ENCODE measurements around the gene TSPAN31.

TSPAN31 gene

GRCh38 chr12:57741413-57741789 is 3.4 kb upstream of the TSPAN31 start:
- Histone ChIP-seq H3K4me3 (ENCODE audit: low read depth in 1 of 2, low read length in 1 of 2) (peak overlapping the region; percentile 61 to 72), H3K4me1 (ENCODE audit: control insufficient read depth in 1 of 2, insufficient read depth in 1 of 2, low read depth in 1 of 2, low read length in 1 of 2) (peaks cover 63 to 69% of the 10 kb centered on the region in 2 experiments), H3K27ac (peak overlapping the region; percentile 94)

GRCh38 chr12:57741844-57742738 is 2.7 kb upstream of the TSPAN31 start:
- H3K9me3 ChIP-seq = no peaks in the 10 kb centered on the region
- no peaks in the 10 kb centered on the region for H3K27me3 ChIP-seq
- peak overlapping the region; percentile 94 for H3K27ac ChIP-seq
- peaks cover 28% of the 10 kb centered on the region for H3K36me3 ChIP-seq
- peak; percentile 72 for TF ChIP-seq CTCF (IDR thresholded peaks at IDR 0.05)
- H3K4me3 ChIP-seq (ENCODE audit: low read depth in 1 of 2, low read length in 1 of 2) = peak overlapping the region; percentile 61 to 72
- H3K4me1 ChIP-seq (ENCODE audit: control insufficient read depth in 1 of 2, insufficient read depth in 1 of 2, low read depth in 1 of 2, low read length in 1 of 2) = peaks cover 63 to 69% of the 10 kb centered on the region in 2 experiments

More at GRCh38 chr12:57741413-57741789, 3.4 kb upstream of the TSPAN31 start:
- no peaks in the 10 kb centered on the region for H3K27me3 ChIP-seq
- TF ChIP-seq CTCF (IDR thresholded peaks at IDR 0.05) = no peak
- no peaks in the 10 kb centered on the region for H3K9me3 ChIP-seq
- peaks cover 35% of the 10 kb centered on the region for H3K36me3 ChIP-seq

- Histone ChIP-seq H3K4me1 (ENCODE audit: control insufficient read depth in 1 of 2, insufficient read depth in 1 of 2, low read depth in 1 of 2, low read length in 1 of 2) (peaks cover 63 to 69% of the 10 kb centered on the region in 2 experiments), H3K9me3 (no peaks in the 10 kb centered on the region), H3K36me3 (peaks cover 13% of the 10 kb centered on the region), H3K27me3 (no peaks in the 10 kb centered on the region), H3K4me3 (ENCODE audit: low read depth in 1 of 2, low read length in 1 of 2) (peak overlapping the region; percentile 59 to 69), H3K27ac (peak overlapping the region; percentile 94)
- no peak for TF ChIP-seq CTCF (IDR thresholded peaks at IDR 0.05)
Observed at GRCh38 chr12:57743769-57744168, 1.1 kb upstream of the TSPAN31 start.

GRCh38 chr12:57744194-57744776 is 554 bp upstream of the TSPAN31 start:
- Histone ChIP-seq H3K4me1 (ENCODE audit: control insufficient read depth in 1 of 2, insufficient read depth in 1 of 2, low read depth in 1 of 2, low read length in 1 of 2) (peaks cover 59 to 64% of the 10 kb centered on the region in 2 experiments), H3K27me3 (no peaks in the 10 kb centered on the region), H3K36me3 (peaks cover 9% of the 10 kb centered on the region), H3K9me3 (no peaks in the 10 kb centered on the region), H3K27ac (peak overlapping the region; percentile 94), H3K4me3 (ENCODE audit: low read depth in 1 of 2, low read length in 1 of 2) (peak overlapping the region; percentile 59 to 69)
- TF ChIP-seq CTCF (IDR thresholded peaks at IDR 0.05) = no peak

- peak overlapping the region; percentile 94 for H3K27ac ChIP-seq
- no peaks in the 10 kb centered on the region for H3K36me3 ChIP-seq
- H3K4me1 ChIP-seq (ENCODE audit: control insufficient read depth in 1 of 2, insufficient read depth in 1 of 2, low read depth in 1 of 2, low read length in 1 of 2) = peaks cover 47 to 52% of the 10 kb centered on the region in 2 experiments
- H3K9me3 ChIP-seq = no peaks in the 10 kb centered on the region
- peak overlapping the region; percentile 59 to 69 for H3K4me3 ChIP-seq (ENCODE audit: low read depth in 1 of 2, low read length in 1 of 2)
- no peak for TF ChIP-seq CTCF (IDR thresholded peaks at IDR 0.05)
- H3K27me3 ChIP-seq = no peaks in the 10 kb centered on the region
Observed at GRCh38 chr12:57745485-57745881, 644 bp downstream of the TSPAN31 start.
